GM21526 (cell line): ENCODE data around the gene TNFRSF1A.

ENCODE experiments used
- ATAC-seq: cut with Tn5 transposase; IDR thresholded peaks from one replicate; pipeline ENCODE4 v1.9.1; 2021; ENCODE audit warnings: moderate library complexity; ENCODE audit not compliant: unreplicated experiment, low FRiP score

TNFRSF1A gene

DNA sequence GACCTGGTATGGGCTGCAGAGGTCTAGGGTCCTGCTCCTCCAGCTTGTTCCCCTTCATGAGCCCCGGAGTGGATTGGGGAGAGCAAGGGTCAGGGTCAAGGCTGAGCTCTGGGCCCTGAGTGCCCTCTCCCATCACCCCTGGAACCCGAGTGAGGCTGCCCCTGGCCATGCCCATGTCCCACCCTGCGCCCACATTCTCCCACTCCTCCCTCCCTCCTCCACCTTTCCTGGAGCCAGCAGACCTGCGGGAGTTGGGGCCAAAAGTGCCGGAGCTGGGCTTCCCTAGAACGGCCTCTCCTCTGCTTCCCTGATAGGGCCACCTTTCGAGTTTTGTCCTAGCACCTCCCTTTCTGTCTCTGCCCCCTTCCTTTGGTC, 32.9 kb upstream of the TNFRSF1A start:
- no peak for ATAC-seq

DNA sequence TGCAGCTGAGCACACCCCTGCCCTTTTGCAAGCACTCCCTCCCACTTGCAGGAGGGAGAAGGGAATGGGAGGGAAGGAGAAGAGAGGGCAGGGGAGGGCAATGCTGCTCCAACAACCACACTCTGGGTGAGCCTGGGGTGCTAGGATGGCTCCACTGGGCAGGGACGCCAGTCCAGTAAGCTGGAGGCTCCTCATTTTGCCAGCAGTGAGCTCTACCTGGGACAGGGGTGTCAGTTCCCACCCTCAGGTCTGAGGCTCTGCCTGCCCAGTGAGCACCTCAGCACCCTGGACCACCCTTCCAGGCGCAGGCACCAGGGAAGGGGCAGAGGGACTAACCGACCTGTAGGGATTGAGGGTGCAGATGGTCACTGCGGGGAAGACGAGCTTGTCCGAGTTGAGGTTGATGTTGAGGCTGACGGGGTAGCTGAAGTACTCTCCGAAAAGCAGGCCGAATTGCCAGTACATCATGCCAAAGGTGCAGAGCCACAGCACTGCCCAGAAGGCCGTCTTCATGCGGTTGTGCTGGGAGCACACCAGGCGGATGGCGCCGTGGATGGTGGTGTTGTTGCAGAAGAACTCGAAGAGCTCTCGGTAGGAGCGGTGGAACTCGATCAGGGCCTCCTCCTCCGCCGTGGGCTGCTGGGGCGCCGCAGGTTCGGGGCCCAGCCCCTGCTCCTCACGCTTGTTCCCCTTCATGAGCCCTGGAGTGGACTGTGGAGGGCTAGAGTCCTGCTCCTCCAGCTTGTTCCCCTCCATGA, 32.3 kb upstream of the TNFRSF1A start:
- ATAC-seq, result no peak

DNA sequence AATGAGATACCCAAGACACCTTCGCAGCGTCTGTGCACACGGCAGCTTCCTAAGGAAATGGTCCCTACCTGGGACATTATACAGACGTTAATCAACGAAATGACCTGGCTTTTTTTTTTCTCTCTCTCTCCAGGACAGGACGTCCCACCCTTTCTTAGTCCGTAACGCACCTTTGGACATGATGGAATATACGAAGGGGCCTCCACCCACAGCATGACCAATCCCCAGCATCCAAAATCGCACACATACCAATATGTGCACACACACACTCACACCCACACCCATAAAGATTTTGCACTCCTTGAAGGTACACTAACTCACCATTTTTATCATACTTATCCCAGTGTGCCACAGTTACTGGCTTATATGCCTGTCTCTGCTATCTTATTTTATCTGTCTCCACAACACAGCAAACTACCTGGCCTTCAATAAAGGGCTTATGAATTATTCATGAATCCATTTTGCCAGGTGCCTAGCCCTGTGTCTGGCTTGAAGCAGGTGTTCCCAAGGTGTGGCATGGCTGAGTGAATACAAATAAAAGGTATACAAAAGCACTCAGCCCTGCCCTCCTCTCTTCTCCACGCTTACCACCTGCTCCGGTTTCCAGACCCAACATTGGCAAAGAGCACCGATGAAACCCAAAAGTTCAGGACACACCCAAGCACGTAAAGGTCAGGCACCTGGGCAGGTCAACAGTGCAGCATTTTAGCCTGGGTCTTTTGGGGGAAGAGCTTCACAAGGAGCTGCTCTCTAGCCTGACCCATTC, 31.3 kb upstream of the TNFRSF1A start:
- no peak for ATAC-seq

DNA sequence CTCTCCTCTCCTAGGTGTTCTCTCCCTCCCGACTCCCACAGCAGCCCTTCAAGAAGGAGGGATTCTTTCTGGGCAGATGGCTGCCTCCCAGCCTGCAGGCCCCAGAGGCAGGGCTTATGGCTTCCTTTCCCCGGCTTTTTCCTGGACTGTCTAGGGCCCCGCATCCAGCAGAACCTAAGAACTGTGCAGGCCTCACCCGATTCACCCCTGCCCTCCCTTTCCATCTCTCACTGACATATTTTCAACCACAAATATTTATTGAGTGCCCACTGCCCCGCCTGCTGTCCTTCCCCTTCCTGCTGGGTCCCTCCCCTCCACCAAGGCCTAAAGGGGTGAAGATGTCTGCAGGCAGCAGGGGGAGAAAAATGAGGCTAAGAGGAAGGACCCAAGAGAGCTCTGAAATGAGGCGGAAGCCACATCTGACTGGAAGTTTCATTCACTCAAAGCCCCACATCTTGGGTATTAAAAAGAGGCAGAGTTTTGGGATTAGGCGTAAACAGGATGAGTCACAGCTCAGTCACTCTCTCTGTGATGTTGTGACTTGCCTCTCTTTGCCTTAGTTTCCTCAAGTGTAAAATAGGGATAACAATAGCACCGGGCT, 30.6 kb upstream of the TNFRSF1A start:
- no peak for ATAC-seq

DNA sequence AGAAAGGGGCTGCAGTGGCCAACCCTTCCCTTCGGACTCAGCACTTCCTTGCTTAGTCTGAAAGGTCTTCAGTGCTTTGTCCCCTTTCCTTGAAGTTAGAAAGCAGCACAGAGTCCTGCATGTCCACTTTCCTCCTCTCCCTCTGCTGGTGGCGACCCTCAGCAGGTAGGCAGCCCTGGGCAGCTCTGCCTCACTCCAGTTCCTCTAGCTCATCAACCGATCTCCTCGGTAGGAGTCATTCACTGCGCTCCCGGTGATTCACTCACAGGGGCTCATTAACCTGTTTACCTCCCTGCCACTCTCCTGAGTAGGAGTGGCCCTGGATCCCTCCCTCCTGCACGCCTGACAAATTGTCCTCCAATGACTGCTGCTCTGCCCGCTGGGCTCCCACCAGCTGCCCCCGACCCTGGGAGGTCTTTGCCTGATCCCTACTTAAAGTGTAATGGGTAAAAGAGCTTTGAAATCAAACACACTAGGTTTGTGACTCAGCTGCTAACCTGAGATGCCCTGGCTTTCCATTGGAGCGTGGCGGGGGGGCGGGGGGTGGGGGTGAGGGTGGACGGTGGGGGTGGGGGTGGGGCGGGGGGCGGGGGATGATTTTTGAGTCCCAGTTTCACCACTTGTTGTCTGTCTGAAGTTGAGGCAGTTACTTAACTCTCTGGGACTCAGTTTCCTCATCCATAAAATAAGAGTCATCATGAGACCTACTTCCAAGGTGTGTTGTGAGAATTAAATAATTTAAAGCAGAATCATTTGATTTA, 29.3 kb upstream of the TNFRSF1A start:
- no peak for ATAC-seq

DNA sequence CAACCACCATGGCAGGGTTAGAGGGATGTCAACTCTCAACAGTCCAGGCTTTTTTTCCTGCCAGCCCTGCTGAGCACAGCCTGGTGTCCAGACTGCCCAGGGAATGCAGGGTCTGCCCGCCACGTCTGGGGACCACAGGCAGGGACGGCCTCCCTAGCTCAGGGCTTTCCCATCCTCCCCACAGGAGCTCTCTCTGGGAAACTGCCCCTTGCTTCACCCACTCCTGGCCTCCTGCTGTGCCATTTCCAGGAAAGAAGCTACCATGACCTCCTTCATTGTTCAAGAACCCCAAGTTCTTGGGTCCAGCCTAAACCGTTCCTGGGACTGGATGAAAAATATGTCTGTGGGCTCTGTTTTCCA, 28.7 kb upstream of the TNFRSF1A start:
- no peak for ATAC-seq

DNA sequence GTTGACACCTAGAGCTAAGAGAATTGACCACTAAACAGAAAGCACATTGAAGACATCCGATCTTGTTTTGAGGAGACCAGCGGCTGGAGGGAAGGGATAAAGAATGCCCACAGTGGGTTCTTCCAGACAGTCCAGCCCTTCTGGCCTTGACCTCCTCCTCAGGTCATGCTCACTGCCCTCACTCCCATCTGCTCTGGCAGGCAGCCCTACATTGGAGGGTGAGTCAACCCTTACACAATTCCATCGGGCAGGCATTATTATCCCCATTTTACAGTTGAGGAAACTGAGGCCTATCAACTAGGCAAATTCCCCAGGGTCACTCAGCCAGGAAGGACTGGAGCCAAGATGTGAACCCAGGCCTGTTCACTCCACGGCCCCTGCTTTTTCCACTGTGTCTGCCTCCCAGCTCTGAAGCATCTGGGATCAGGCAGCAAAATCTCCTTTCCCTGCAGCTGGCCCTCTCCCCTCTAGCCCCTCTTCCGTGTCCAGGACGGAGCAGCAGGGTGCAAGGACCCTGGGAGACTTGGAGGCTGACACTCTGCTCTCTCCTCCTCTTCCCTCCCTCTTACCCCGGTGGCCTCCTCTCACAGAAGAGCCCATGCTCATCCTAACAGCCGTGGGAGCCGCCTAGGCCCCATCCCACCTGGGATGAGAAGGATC, 28.2 kb upstream of the TNFRSF1A start:
- ATAC-seq, result no peak

DNA sequence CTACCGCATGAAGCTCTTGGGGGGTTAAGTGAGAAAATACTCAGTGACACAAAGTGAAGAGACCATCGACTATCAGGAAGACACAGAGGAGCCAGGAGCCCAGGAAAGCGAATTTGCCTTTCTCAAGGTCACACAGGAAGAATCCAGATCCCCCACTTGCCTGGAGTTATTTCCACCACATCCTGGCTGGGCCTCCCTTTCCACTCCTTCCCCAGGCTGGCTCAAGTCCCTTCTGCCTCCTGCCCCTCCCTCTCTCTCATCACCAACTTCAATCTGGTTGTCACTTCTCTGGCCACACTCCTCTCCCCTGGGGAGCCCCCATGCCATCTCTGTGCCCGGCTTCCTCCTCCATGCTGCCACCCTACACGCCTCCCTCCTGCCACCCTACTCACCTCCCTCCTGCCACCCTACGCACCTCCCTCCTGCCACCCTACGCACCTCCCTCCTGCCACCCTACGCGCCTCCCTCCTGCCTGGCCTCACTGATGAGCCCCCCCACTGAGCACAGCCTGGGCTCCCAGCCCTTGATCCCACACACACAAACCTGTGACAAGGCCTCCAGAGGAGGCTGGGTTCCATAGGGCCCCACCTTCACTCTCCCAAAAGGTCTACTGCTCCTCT, 27.1 kb upstream of the TNFRSF1A start:
- no peak for ATAC-seq

DNA sequence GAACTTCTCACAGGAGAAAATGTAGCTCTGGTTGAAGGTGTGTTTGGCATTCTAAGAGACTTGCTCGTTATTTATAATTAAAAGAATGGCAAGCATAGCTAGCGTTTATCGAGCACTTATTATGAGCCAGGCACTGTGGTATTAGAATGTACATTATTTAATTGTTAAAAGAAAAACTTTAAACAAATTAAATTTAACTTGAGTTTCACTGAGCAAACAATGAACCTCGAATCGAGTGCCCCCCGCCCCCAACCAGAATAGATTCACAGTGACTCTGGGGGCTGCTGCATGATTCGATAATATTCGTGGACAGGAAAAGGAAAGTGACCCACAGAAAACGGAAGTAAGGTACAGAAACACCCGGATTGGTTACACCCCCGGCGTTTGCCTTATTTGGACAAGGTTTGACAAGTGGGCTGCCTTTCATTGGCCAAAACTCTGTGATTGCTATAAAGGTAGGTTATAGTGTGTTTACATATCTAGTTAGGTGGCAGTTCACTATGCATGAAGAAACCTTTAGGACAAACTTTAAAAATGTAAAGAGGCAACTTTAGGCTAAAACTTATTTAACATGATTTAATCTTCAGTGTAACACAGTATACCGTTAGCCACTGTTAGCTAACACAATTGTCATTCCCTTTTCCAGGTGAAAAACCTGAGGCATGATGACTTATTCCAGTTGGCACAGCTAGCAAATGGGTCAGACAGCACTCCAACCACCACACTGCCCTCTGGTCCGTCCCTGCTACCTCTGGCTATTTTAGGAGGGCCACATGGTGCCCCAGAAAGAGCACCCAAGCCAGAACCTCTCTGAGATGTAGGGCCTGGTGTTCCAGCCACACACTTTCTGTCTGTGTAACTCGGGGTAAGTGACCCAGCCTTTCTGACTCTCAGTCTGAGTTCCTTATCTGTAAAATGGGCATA, 26.4 kb upstream of the TNFRSF1A start:
- no peak for ATAC-seq

DNA sequence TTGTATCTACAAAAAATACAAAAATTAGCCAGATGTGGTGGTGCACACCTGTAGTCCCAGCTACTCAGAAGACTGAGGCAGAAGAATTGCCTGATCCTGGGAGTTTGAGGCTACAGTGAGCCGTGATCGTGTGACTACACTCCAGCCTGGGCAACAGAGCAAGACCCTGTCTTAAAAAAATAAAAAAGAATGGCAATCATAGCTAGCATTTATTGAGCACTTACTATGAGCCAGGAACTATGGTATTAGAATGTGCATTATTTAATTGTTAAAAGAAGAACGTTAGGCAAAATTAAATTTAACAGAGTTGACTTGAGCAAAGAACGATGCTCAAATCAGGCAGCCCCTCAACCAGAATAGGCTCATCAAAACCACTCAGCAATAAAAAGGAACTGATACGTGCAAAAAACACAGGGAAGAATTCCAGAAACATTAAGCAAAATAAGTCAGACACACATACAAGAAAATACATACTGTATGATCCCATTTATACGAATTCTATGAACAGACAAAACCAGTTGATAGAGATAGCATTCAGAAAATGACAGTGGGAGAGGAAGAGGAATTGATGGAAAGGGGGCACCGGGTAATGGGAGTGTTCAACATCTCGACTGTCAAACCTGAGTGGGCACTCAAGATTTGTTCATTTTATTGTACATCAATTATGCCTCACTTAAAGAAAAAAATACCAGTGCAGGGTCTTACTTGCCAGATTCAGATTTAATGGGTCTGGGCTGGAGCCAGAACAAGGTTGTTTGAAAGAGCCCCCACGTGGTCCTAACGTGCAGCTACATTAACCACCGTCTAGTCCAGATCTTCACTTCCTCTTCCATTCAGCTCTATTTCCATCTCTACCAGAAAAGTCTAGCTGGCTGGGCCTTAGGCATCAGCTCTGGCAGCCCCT, 25.4 kb upstream of the TNFRSF1A start:
- no peak for ATAC-seq

DNA sequence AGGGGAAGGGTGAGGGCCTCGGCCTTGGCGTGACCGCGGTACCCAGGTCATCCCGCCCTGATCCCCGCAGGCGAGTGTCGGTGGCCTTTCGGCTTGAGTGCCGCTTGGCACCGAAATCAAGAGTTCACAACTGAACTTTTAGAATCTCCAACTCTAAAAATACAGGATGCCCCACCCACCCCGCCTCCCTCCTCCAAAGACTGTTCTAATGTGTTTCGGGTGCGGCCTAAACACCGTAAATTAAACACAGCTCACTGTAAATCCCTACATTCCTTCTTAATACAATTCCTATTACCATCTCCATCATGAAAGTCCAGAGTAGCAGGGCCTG, 22.1 kb upstream of the TNFRSF1A start:
- ATAC-seq, result no peak

DNA sequence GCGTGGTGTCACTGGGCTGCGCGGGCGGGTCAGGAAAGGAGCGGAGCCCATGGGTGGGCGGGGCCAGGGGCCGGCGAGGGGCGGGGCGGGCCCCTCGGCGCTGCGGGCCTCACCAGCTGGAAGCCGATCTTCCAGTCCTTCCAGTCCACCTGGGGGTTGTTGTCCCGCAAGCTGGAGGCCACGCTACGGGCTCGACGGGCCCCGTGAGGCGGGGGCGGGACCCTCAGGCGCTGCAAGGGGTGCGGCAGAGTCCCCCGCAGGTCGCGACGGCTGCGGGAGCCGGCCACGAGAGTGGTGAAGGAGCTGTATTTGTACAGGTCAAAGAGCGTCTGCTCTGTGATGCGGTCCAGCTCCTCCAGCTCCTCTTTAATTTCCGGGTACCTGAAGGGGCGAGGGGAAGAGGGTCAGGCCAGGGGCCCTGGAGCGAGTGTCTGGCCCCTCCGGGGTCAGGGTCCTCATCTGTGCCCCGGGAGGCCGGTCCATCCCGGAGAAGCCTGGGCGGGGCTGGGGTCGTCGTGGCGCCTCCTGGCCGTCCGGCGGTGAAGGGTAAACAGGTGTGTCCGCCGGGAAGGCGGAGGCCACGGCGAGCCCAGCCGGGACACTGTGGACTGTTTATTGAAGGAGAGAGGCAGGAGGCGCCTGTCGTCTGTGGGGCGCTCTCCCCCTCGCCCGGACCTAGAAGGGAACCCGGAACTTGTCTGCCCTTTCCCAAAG, 21.6 kb upstream of the TNFRSF1A start:
- no peak for ATAC-seq

DNA sequence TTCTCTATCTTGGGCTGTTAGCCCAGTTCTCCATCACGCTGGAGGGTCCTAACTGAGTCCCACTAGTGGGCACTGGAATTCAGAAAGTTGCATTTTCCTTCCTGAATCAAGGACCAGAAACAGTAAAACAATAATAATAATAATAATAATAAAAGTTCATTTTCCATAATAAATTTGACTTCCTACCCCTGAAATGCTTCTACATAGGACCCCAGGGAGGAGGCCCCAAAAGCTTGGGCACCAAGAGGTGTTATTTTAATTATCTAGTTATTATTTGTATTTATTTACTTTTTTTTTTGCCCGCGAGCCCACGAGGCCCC, 21.1 kb upstream of the TNFRSF1A start:
- ATAC-seq, result no peak

DNA sequence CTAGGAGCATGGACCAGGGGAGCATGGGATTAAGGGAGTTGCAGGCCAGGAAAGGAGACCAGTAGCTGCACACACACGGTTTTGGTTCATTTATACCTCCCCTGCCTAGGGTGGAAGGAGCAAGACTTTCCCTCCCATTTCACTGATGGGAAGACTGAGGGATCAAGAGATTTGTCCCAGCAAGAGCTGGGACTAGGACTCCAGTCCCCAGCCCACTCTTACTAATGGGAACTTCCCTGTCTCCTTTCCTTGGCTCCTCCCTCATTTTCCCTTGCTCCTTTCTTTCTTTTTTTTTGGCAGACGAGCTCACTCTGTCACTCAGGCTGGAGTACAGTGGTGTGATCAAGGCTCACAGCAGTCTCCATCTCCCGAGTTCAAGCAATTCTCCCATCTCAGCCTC, 20.5 kb upstream of the TNFRSF1A start:
- ATAC-seq, result no peak

DNA sequence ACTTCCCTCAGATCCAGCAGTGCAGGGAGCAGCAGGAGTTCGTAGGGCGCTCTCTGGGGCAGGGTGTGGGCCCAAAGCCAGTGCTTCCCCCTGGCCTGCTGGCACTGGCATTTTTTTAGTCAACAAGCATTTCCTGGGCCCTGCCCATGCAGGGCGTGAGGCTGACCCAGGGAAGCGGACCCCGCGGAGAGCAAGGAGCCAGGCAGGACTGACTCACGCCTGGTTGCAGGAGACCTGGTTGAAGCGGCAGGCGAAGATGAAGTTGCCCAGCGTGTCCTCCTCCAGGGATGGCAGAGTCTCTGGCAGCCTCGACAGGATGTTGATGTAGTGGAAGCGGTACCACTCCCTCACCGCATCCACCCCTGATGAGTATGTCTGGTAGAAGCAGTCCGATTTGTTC, 20.0 kb upstream of the TNFRSF1A start:
- no peak for ATAC-seq

DNA sequence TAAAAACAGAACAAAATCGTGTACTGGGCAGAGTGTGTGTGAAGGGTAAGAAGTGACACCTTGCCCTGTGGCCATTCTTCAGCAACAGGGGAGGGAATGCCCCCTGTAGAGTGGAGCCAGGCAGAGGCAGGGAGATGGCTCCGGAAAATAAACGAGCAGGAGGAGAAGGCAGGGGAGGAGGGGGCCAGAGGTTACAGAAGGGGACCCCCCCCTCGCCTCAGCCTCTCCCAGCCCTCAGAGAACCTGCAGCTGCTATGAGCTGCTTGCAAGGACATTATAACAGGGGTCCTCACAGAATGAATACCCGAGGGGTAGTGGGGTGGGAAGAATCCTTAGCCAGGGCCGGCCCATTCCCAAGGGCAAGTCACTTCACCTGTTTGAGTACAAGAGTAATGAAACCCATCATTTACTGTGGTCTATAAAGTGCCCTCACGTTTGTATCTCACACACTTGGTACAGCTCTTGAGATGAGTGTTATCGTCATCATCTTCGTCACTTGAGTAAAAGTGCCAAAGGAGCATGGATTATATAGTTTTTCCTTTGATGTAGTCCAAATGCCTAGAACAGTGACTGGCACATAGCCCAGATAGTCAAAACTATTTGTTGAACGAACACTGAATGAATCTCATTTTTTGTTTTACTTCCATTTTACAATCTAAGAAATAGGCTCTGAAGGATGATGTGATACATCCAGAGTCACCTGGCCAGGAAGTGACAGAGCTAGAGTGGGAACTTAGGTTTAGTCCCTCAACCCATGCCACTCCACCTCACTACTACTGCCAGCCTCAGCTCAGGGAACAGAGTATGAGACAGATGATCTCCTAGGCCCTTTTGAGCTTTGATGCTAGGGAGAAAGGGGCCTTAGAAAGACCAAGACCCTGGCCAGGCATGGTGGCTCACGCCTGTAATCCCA, 19.0 kb upstream of the TNFRSF1A start:
- no peak for ATAC-seq

DNA sequence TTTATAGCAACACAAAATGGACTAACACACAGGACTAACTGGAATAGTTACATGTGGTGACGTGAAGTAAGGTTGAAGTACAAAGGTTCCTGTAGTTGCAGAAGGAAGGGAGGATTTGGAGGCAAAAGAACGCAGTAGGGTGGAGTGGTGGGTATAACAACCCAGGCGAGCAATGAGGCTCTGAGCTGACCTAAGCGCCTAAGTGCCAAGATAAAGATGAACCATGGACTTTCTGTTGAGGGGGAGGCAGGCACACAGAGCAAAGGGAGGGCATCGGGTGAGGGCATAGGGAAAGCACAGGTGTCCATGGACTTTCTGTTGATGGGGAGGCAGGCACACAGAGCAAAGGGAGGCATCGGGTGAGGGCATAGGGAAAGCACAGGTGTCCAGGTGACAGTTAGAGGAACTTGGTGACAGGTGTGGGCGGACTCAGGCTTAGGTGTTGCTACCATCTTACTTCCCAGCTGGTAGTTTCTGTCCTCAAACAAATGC, 18.2 kb upstream of the TNFRSF1A start:
- ATAC-seq, result no peak
